ENCODE data around the gene PDE3A. TPM values are rescaled to one million over a fixed set of nuclear protein-coding genes. Genes with fewer than 3 reads are reported as not detected.
A peak's percentile ranks its signal among the peaks of the same experiment; 100 is the strongest.

The PDE3A gene
- total RNA-seq, 1 donor from 2014 or later, result 161 TPM

DNA sequence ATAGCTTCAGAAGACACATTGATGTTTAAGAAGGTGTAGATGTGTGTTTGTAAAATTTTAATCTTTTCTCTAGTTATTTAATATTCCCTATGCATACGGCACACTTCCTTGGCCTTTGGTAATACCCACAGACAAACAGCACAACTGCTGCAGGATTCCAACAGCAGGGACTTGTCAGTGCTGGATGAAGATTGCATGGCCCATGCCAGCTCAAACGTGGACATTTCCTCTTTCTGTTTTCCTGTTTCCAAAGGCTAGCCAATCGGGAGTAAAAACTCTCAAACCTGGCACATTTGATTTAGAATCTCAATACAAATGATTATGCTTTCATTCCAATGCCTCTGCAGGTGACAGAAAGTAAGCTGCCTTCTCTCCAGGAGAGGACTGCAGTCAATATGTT, 22.5 kb upstream of the PDE3A start:
- no peak overlapping the region for H3K4me3 ChIP-seq
- intact Hi-C loops (cut with micrococcal nuclease), result no loop called here
- DNase-seq, result no peak
- TF ChIP-seq CTCF (IDR thresholded peaks at IDR 0.05; ENCODE audit: borderline replicate concordance), result no peak
- H3K36me3 ChIP-seq, result no peaks in the 10 kb centered on the region
- H3K27ac ChIP-seq (replicated peaks), result peak overlapping the region; percentile 20
- H3K9me3 ChIP-seq (replicated peaks), result peaks cover 12% of the 10 kb centered on the region
- no peaks in the 10 kb centered on the region for H3K27me3 ChIP-seq (ENCODE audit: low read depth)
- peaks cover 15% of the 10 kb centered on the region for H3K4me1 ChIP-seq

DNA sequence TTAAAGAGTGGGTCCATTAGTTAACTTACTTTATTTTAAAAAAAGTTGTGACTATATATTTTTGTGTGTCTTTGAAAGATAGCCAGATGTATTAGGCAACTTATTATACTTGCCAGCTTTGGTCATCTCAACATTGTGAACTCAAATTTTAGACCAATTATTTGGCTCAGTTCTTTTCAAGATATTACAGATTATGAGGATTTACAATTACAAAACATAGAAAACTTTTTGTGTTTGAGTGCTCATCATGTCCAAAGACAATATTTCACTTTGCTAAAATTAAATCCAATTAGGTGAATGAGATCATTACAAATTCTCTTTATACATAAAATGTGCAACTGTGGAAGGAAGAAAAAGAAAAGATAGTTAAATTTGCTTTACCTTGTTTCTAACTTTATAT, 18.3 kb upstream of the PDE3A start:
- no peaks in the 10 kb centered on the region for H3K27me3 ChIP-seq (ENCODE audit: low read depth)
- peak overlapping the region; percentile 50 for H3K27ac ChIP-seq (replicated peaks)
- H3K36me3 ChIP-seq, result no peaks in the 10 kb centered on the region
- DNase-seq, result no peak
- intact Hi-C loops (cut with micrococcal nuclease), result no loop called here
- no peak overlapping the region for H3K4me3 ChIP-seq
- TF ChIP-seq CTCF (IDR thresholded peaks at IDR 0.05; ENCODE audit: borderline replicate concordance), result no peak
- peaks cover 12% of the 10 kb centered on the region for H3K9me3 ChIP-seq (replicated peaks)
- H3K4me1 ChIP-seq, result peaks cover 18% of the 10 kb centered on the region

DNA sequence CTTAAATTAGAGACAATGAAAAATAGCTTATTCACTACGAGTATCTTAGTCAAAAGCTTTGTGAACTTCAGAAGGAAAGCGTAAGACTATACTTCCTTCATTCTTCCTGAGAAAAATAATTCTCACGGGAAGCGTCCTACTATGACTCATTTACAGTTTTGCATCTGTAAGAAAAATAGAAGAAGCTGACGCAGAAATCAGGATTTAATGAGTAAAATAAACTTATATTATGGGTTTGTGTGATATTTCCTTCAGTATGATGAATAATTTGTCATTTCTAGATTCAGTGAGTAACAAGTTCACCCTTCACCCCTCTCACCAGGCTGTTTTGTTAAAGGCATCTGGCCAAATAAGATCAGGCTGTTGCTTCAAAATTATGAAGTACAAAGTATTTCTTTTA, 17.8 kb upstream of the PDE3A start:
- DNase-seq, result no peak
- intact Hi-C loops (cut with micrococcal nuclease), result no loop called here
- no peak for TF ChIP-seq CTCF (IDR thresholded peaks at IDR 0.05; ENCODE audit: borderline replicate concordance)
- Histone ChIP-seq H3K27ac (replicated peaks) (peak overlapping the region; percentile 50), H3K4me1 (peaks cover 17% of the 10 kb centered on the region), H3K4me3 (no peak overlapping the region), H3K9me3 (replicated peaks) (peaks cover 12% of the 10 kb centered on the region), H3K27me3 (ENCODE audit: low read depth) (no peaks in the 10 kb centered on the region), H3K36me3 (no peaks in the 10 kb centered on the region)

DNA sequence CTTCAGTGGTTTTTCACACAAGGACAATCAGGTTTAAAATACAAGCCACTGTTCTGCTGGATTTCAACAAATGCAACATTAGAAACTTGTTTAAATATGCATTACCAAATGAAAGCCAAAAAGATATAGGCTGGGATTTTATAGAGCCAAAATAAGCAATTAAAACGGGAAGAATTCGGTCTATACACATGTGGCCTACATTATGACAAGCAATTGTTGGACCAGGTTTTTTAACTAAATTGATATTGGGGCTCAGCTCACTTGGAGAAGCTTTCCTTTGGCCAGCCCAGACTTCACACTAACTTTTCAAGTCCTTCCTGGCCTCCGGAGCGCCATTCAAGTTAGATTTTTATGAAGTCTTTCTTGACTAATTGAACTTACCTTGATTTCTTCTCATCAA, 16.9 kb upstream of the PDE3A start:
- Histone ChIP-seq H3K27ac (replicated peaks) (peak overlapping the region; percentile 50), H3K4me3 (no peak overlapping the region), H3K9me3 (replicated peaks) (peaks cover 12% of the 10 kb centered on the region), H3K4me1 (peaks cover 8% of the 10 kb centered on the region), H3K27me3 (ENCODE audit: low read depth) (no peaks in the 10 kb centered on the region), H3K36me3 (no peaks in the 10 kb centered on the region)
- no peak for TF ChIP-seq CTCF (IDR thresholded peaks at IDR 0.05; ENCODE audit: borderline replicate concordance)
- DNase-seq, result no peak
- intact Hi-C loops (cut with micrococcal nuclease), result no loop called here

DNA sequence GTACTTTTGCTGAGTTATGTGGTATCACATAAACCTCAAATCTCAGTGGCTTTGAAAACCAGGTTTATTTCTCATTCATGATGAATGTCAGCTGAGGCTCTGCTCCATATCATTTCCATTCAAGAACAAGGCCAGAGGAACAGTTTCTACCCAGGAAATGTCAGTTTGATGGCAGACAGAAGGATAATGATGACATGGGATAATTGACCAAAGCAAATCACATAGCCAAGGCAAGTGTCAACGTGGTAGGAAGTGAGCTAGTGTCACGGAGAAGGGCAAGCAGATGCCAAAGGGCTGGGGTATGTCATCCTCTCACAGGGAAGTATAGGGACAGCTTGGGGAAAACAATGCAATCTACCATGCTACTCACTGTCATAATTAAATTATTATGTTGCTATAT, 12.3 kb upstream of the PDE3A start:
- H3K4me1 ChIP-seq, result peaks cover 25% of the 10 kb centered on the region
- peak overlapping the region; percentile 45 for H3K27ac ChIP-seq (replicated peaks)
- H3K4me3 ChIP-seq, result no peak overlapping the region
- no peak for TF ChIP-seq CTCF (IDR thresholded peaks at IDR 0.05; ENCODE audit: borderline replicate concordance)
- H3K36me3 ChIP-seq, result no peaks in the 10 kb centered on the region
- intact Hi-C loops (cut with micrococcal nuclease), result no loop called here
- H3K9me3 ChIP-seq (replicated peaks), result no peaks in the 10 kb centered on the region
- H3K27me3 ChIP-seq (ENCODE audit: low read depth), result no peaks in the 10 kb centered on the region
- no peak for DNase-seq

DNA sequence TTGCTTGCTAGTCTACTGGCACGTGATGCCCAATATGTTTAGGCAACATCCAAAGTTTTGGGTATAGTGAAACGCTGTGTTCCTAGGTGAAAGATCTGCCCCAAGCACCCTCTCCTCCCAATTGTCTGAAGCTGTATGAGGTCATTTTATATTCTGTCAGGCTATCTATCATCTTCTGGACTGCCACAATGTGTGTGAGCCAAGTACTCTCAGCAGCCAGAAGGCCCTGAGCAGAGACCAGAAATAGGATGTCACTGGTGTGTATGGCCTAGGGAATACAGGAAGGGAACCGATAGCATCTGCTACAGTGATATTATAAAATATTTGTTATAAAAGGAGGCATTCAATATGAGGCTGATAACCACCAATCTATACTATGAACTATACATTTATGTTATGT, 7.9 kb upstream of the PDE3A start:
- DNase-seq, result no peak
- Histone ChIP-seq H3K4me1 (peaks cover 36% of the 10 kb centered on the region), H3K27ac (replicated peaks) (peak overlapping the region; percentile 55), H3K4me3 (no peak overlapping the region), H3K9me3 (replicated peaks) (no peaks in the 10 kb centered on the region), H3K36me3 (no peaks in the 10 kb centered on the region), H3K27me3 (ENCODE audit: low read depth) (no peaks in the 10 kb centered on the region)
- TF ChIP-seq CTCF (IDR thresholded peaks at IDR 0.05; ENCODE audit: borderline replicate concordance), result no peak
- intact Hi-C loops (cut with micrococcal nuclease), result no loop called here
